Stomach (tissue), 9 donors: ENCODE data around the gene RIMS3. TPM values are rescaled to one million over a fixed set of nuclear protein-coding genes. Genes with fewer than 3 reads are reported as not detected.

Source experiments
- DNase-seq, 2 donors: peaks; one replicate each; pipeline versions ENCODE4 v3.0.0 to v3.0.0-alpha.2; 2013 to 2019
- H3K27ac ChIP-seq, 5 donors: fragments of 200-600 bp in 4 of 5; sonication (generic) in 4 of 5; one replicate each; pipeline ENCODE4 v1.5.1; 2013 to 2019; ENCODE audit warnings: mild to moderate bottlenecking in 1 of 5, moderate library complexity in 1 of 5
- H3K27me3 ChIP-seq, 3 donors: fragments of 200-600 bp; sonication (generic); one replicate each; pipeline ENCODE4 v1.5.1; 2017 to 2019; ENCODE audit warnings: mixed run types in 1 of 3
- H3K36me3 ChIP-seq, 4 donors: fragments of 200-600 bp; sonication (generic); 1 replicate in 3 of 4; 2 replicates in 1 of 4; pipeline ENCODE4 v1.5.1; 2016 to 2019
- H3K4me1 ChIP-seq, 4 donors: fragments of 200-600 bp; sonication (generic); one replicate each; pipeline ENCODE4 v1.5.1; 2016 to 2019
- H3K4me3 ChIP-seq, 4 donors: fragments of 200-600 bp; sonication (generic) in 3 of 4; one replicate each; pipeline ENCODE4 v1.5.1; 2016 to 2019; ENCODE audit warnings: mild to moderate bottlenecking in 1 of 4
- H3K9me3 ChIP-seq, 4 donors: fragments of 200-600 bp; sonication (generic); one replicate each; pipeline ENCODE4 v1.5.1; 2016 to 2019
- CTCF ChIP-seq, 7 experiments: fragments of 450-650 bp in 4 of 7; fragments of 200-600 bp in 3 of 7; sonication (generic) in 3 of 7; IDR thresholded peaks; one replicate each; pipeline ENCODE4 v1.5.1; 2016 to 2019; ENCODE audit warnings: antibody characterized with exemption in 7 of 7, control low read depth in 2 of 7, mild to moderate bottlenecking in 1 of 7
- EP300 ChIP-seq: sonication (generic); formaldehyde crosslinking; IDR thresholded peaks from one replicate; pipeline ENCODE4 v1.6.1; 2017; ENCODE audit warnings: antibody characterized with exemption
- POLR2A ChIP-seq, 4 donors: fragments of 450-650 bp; IDR thresholded peaks; one replicate each; pipeline ENCODE4 v1.6.1; 2016; ENCODE audit warnings: antibody characterized with exemption in 4 of 4, control low read depth in 2 of 4, mild to moderate bottlenecking in 1 of 4, moderate library complexity in 1 of 4
- POLR2AphosphoS5 ChIP-seq, 3 donors: sonication (generic); formaldehyde crosslinking; IDR thresholded peaks; one replicate each; pipeline ENCODE4 v1.6.1; 2016; ENCODE audit warnings: antibody characterized with exemption in 3 of 3
- WGBS, 5 donors: extraction: QIAGEN DNeasy Blood & Tissue Kit in 3 of 5; methylation state at CpG; one replicate each; pipeline versions ENCODE4 v1.1.5 to v1.1.7; 2013 to 2018; 5-methylcytosine and 5-hydroxymethylcytosine counted together
- intact Hi-C: fragments of 100-400 bp; cut with DNase I; formaldehyde crosslinking; loops from one replicate; pipeline ENCODE4 v1.15.1; 2023; ENCODE audit warnings: low total_unique reads
- polyA plus RNA-seq, 3 donors: library from polyadenylated mRNA; stranded (reverse); fragments of 200-250 nt; gene quantifications; one replicate each; pipeline ENCODE4 v1.2.3, GENCODE V29; 2013
- total RNA-seq, 5 donors: library from RNA; depleted of rRNA; stranded (reverse); fragments of >200 nt; gene quantifications; one replicate each; pipeline versions ENCODE4 v1.1.0 to v1.2.3, GENCODE V29; 2014 to 2016
- donor health status: healthy with polysubstance abuse.
- donor health status: Bipolar disorder and iron deficiency.
- donor health status: healthy.

RIMS3 gene
- total and polyA plus RNA-seq, 8 donors, result 0.45 to 4.7 (median 2.5) TPM

- Histone ChIP-seq H3K36me3 (peaks cover 0 to 5% (median 0%) of the 10 kb centered on the region in 4 donors), H3K9me3 (no peaks in the 10 kb centered on the region), H3K27ac (no peak overlapping the region), H3K27me3 (no peaks in the 10 kb centered on the region), H3K4me3 (no peak overlapping the region), H3K4me1 (peaks cover 0 to 14% (median 14%) of the 10 kb centered on the region in 4 donors)
- intact Hi-C loops, result no loop called here
- no peak for DNase-seq
- TF ChIP-seq CTCF (IDR thresholded peaks at IDR 0.05) (no peak), POLR2AphosphoS5 (IDR thresholded peaks at IDR 0.05) (no peak), EP300 (no peak)
- 67 to 81% (median 77%) methylated on average over 9 of the region's 9 CpGs for WGBS, 5 donors
Observed at GRCh38 chr1:40627987-40628902, 37.2 kb downstream of the RIMS3 start.

- H3K27ac ChIP-seq, result no peak overlapping the region
- WGBS, 5 donors, result 93 to 97% (median 94%) methylated on average over 10 of the region's 10 CpGs
- intact Hi-C loops, result no loop called here
- H3K36me3 ChIP-seq, result peaks cover 0 to 5% (median 0%) of the 10 kb centered on the region in 4 donors
- no peaks in the 10 kb centered on the region for H3K27me3 ChIP-seq
- H3K4me1 ChIP-seq, result peaks cover 0 to 8% (median 7%) of the 10 kb centered on the region in 4 donors
- H3K9me3 ChIP-seq, result no peaks in the 10 kb centered on the region
- TF ChIP-seq POLR2AphosphoS5 (IDR thresholded peaks at IDR 0.05), result no peak
- TF ChIP-seq POLR2A (IDR thresholded peaks at IDR 0.05), result no peak
- no peak for TF ChIP-seq CTCF (IDR thresholded peaks at IDR 0.05)
- TF ChIP-seq EP300, result no peak
- no peak for DNase-seq
- no peak overlapping the region for H3K4me3 ChIP-seq
Observed at GRCh38 chr1:40626383-40626770, 39.1 kb downstream of the RIMS3 start.

- H3K27ac ChIP-seq, result no peak overlapping the region
- peaks cover 0 to 5% (median 0%) of the 10 kb centered on the region in 4 donors for H3K36me3 ChIP-seq
- peaks cover 0 to 8% (median 7%) of the 10 kb centered on the region in 4 donors for H3K4me1 ChIP-seq
- no peak for DNase-seq
- no peaks in the 10 kb centered on the region for H3K27me3 ChIP-seq
- no peaks in the 10 kb centered on the region for H3K9me3 ChIP-seq
- no peak overlapping the region for H3K4me3 ChIP-seq
- WGBS, 5 donors, result 64 to 69% (median 65%) methylated on average over 14 to 18 of the region's 18 CpGs
- TF ChIP-seq CTCF (IDR thresholded peaks at IDR 0.05) (no peak), POLR2A (IDR thresholded peaks at IDR 0.05) (no peak), POLR2AphosphoS5 (IDR thresholded peaks at IDR 0.05) (no peak), EP300 (no peak)
- intact Hi-C loops, result no loop called here
Observed at GRCh38 chr1:40625476-40626382, 39.8 kb downstream of the RIMS3 start.

GRCh38 chr1:40625076-40625475 is 40.4 kb downstream of the RIMS3 start:
- peak; percentile 59 to 61 for DNase-seq

More at GRCh38 chr1:40625076-40625475, 40.4 kb downstream of the RIMS3 start:
- TF ChIP-seq POLR2A (IDR thresholded peaks at IDR 0.05) (no peak), CTCF (IDR thresholded peaks at IDR 0.05) (peak in 5 of 7 experiments; percentile 14 to 62 (median 37))
- no peaks in the 10 kb centered on the region for H3K27me3 ChIP-seq
- WGBS, 5 donors, result 31 to 52% (median 34%) methylated on average over 4 of the region's 4 CpGs
- intact Hi-C loops, result no loop called here
- H3K36me3 ChIP-seq, result peaks cover 0 to 5% (median 0%) of the 10 kb centered on the region in 4 donors
- H3K27ac ChIP-seq, result no peak overlapping the region
- H3K4me3 ChIP-seq, result no peak overlapping the region
- H3K4me1 ChIP-seq, result peaks cover 0 to 8% (median 7%) of the 10 kb centered on the region in 4 donors
- no peaks in the 10 kb centered on the region for H3K9me3 ChIP-seq
